GM12878 (cell line): Measurements from ENCODE around the gene MOB2. TPM values are rescaled to one million over a fixed set of nuclear protein-coding genes. Genes with fewer than 3 reads are reported as not detected.

Experiments used
- ATAC-seq: fragments of 200-7000 bp; cut with Tn5 transposase; 3 replicates; pipeline ENCODE4 v1.9.1; 2020; ENCODE audit warnings: mild to moderate bottlenecking, moderate library complexity
- BruUV-seq: library from RNA; stranded (reverse); fragments of 400-500 nt; replicated peaks from 2 replicates; lab custom pipeline; 2021; lab: Mats Ljungman, UMichigan
- CTCF ChIA-PET: fragments of 300-600 bp; sonication (Branson Sonifier 250); formaldehyde crosslinking; extraction: SDS; loops from one replicate; lab custom pipeline; 2021; ENCODE audit warnings: inconsistent platforms; lab: Yijun Ruan, JAX
- POLR2A ChIA-PET: fragments of 350-600 bp; formaldehyde crosslinking; extraction: SDS; loops from one replicate; lab custom pipeline; 2021; ENCODE audit warnings: inconsistent platforms; lab: Charles Lee
- RAD21 ChIA-PET: fragments of 300-600 bp; sonication (Branson Sonifier 250); formaldehyde crosslinking; loops from one replicate; lab custom pipeline; 2023; ENCODE audit warnings: antibody characterized with exemption; ENCODE audit not compliant: unreplicated experiment; lab: Charles Lee
- SMC1A ChIA-PET: fragments of 300-600 bp; sonication (Branson Sonifier 250); formaldehyde crosslinking; loops from one replicate; lab custom pipeline; 2023; ENCODE audit not compliant: unreplicated experiment, uncharacterized antibody; lab: Charles Lee
- DNase-seq: peaks from one replicate; pipeline ENCODE4 v3.0.0-alpha.2; 2011; ENCODE audit warnings: low read depth, low spot score
- FAIRE-seq: peaks from 3 replicates; lab custom pipeline; 2011; peaks lifted over from hg19 to GRCh38; lab: Jason Lieb, UNC
- H2AFZ ChIP-seq: 2 replicates; pipeline ENCODE4 v1.6.0; 2011; ENCODE audit warnings: low read depth, low read length, control low read depth; ENCODE audit not compliant: control insufficient read depth
- H3K27ac ChIP-seq: 2 replicates; pipeline ENCODE4 v1.5.1; 2011; ENCODE audit warnings: control low read depth; ENCODE audit not compliant: control insufficient read depth, insufficient read depth
- H3K27me3 ChIP-seq, 2 experiments: replicated peaks in 1 of 2; 2 replicates each; pipeline versions ENCODE4 v1.6.0 to v1.6.1; 2011; ENCODE audit warnings: low read length in 1 of 2; ENCODE audit not compliant: control insufficient read depth in 2 of 2, insufficient read depth in 2 of 2
- H3K36me3 ChIP-seq, 2 experiments: 2 replicates each; pipeline ENCODE4 v1.5.1; 2011; ENCODE audit warnings: low read length in 1 of 2; ENCODE audit not compliant: control insufficient read depth in 2 of 2, insufficient read depth in 2 of 2
- H3K4me1 ChIP-seq: 2 replicates; pipeline ENCODE4 v1.6.1; 2011; ENCODE audit warnings: mild to moderate bottlenecking, low read length, moderate library complexity, mixed read lengths; ENCODE audit not compliant: control insufficient read depth, insufficient read depth
- H3K4me2 ChIP-seq: 2 replicates; pipeline ENCODE4 v1.6.0; 2011; ENCODE audit warnings: control low read depth; ENCODE audit not compliant: control insufficient read depth, insufficient read depth
- H3K4me3 ChIP-seq: fragments of 200-600 bp; sonication (generic); 2 replicates; pipeline ENCODE4 v1.5.1; 2016
- H3K79me2 ChIP-seq: 2 replicates; pipeline ENCODE4 v1.6.0; 2011; ENCODE audit warnings: low read length; ENCODE audit not compliant: control insufficient read depth, insufficient read depth
- H3K9ac ChIP-seq: 2 replicates; pipeline ENCODE4 v1.8.0; 2011; ENCODE audit warnings: low read length, control low read depth, mixed read lengths; ENCODE audit not compliant: control insufficient read depth, insufficient read depth
- H3K9me3 ChIP-seq: replicated peaks from 3 replicates; pipeline ENCODE4 v1.5.1; 2011; ENCODE audit warnings: mild to moderate bottlenecking, low read length; ENCODE audit not compliant: control insufficient read depth, insufficient read depth
- H4K20me1 ChIP-seq: 2 replicates; pipeline ENCODE4 v1.6.0; 2011; ENCODE audit not compliant: control insufficient read depth, insufficient read depth
- CBX5 ChIP-seq: sonication (generic); IDR thresholded peaks from 2 replicates; pipeline ENCODE4 v1.6.1; 2016; ENCODE audit warnings: low read depth, moderate library complexity, mild to moderate bottlenecking, inconsistent platforms
- CHD1 ChIP-seq: IDR thresholded peaks from 2 replicates; pipeline ENCODE4 v1.6.1; 2012; ENCODE audit warnings: low read depth, low read length, improper control_type of control experiment
- ESRRA ChIP-seq: IDR thresholded peaks from 2 replicates; pipeline ENCODE4 v1.6.1; 2012; ENCODE audit warnings: mild to moderate bottlenecking, low read length, improper control_type of control experiment
- FOS ChIP-seq: IDR thresholded peaks from 3 replicates; pipeline ENCODE4 v1.6.1; 2011; ENCODE audit warnings: borderline replicate concordance; ENCODE audit not compliant: insufficient read length; ENCODE audit errors: extremely low read depth
- KLF5 ChIP-seq: fragments of 450-650 bp; IDR thresholded peaks from 2 replicates; pipeline ENCODE4 v1.6.1; 2014; ENCODE audit warnings: mild to moderate bottlenecking; ENCODE audit not compliant: partially characterized antibody
- NR2C1 ChIP-seq: fragments of 450-650 bp; IDR thresholded peaks from 2 replicates; pipeline ENCODE4 v1.6.1; 2017; ENCODE audit warnings: antibody characterized with exemption, mild to moderate bottlenecking, moderate library complexity
- NR2F1 ChIP-seq: fragments of 450-650 bp; conservative IDR thresholded peaks from 2 replicates; pipeline ENCODE4 v1.6.1; 2017; ENCODE audit warnings: mild to moderate bottlenecking
- NRF1 ChIP-seq: conservative IDR thresholded peaks from 2 replicates; pipeline ENCODE4 v1.6.1; 2011; ENCODE audit warnings: mild to moderate bottlenecking, low read depth, low read length, improper control_type of control experiment
- RAD51 ChIP-seq: fragments of 450-650 bp; IDR thresholded peaks from 2 replicates; pipeline ENCODE4 v1.6.1; 2016; ENCODE audit warnings: moderate library complexity, mild to moderate bottlenecking, inconsistent platforms
- RUNX3 ChIP-seq: IDR thresholded peaks from 2 replicates; pipeline ENCODE4 v1.6.1; 2012; ENCODE audit warnings: low read length, inconsistent platforms
- YBX1 ChIP-seq: fragments of 450-650 bp; IDR thresholded peaks from 2 replicates; pipeline ENCODE4 v1.6.1; 2016; ENCODE audit warnings: antibody characterized with exemption
- YY1 ChIP-seq: IDR thresholded peaks from 2 replicates; pipeline ENCODE4 v1.6.1; 2011; ENCODE audit warnings: low read depth, mild to moderate bottlenecking, low read length
- WGBS: methylation state at CpG from one replicate; pipeline ENCODE4 v1.1.6; 2016; ENCODE audit warnings: low lambda C conversion rate; ENCODE audit not compliant: insufficient replicate concordance, insufficient coverage; ENCODE audit errors: missing lambda C conversion rate; 5-methylcytosine and 5-hydroxymethylcytosine counted together
- in situ Hi-C: fragments of 300-500 bp; cut with MboI; formaldehyde crosslinking; loops from 9 replicates; pipeline ENCODE4 v1.14.3; 2018; ENCODE audit warnings: mixed read lengths
- intact Hi-C: fragments of 100-400 bp; cut with micrococcal nuclease; formaldehyde crosslinking; loops from one replicate; pipeline ENCODE4 v1.14.2; 2022; ENCODE audit not compliant: unreplicated experiment
- polyA plus RNA-seq, 11 experiments: library from polyadenylated mRNA; depleted of rRNA in 4 of 11; unstranded in 6 of 11; stranded (reverse) in 5 of 11; fragments of >200 nt; fragmentation: Nextera tagmentation in 4 of 11; fragmentation: Illumina TruSeq in 1 of 11; extraction: Ambion mirVana in 4 of 11; extraction: Trizol in 1 of 11; gene quantifications; 1 replicate in 1 of 11; 2 replicates in 10 of 11; pipeline versions ENCODE4 v1.2.1 to v1.2.3, GENCODE V29; 2011 to 2016; ENCODE audit warnings: inconsistent platforms in 2 of 11, missing spikeins in 2 of 11, low read depth in 1 of 11
- total RNA-seq, 4 experiments: library from RNA; depleted of rRNA in 3 of 4; stranded (reverse); fragments of >200 nt in 3 of 4; fragmentation: Illumina TruSeq in 1 of 4; extraction: Trizol in 1 of 4; gene quantifications; 2 replicates each; pipeline versions ENCODE4 v1.2.1 to v1.2.3, GENCODE V29; 2013 to 2021
- TF ChIP-seq, protein P1 (sequence below): IDR thresholded peaks from 2 replicates; pipeline ENCODE4 v1.6.1; 2011; ENCODE audit warnings: borderline replicate concordance, low read depth, mild to moderate bottlenecking, moderate library complexity, mixed read lengths, low read length; ENCODE audit not compliant: insufficient read depth; ENCODE audit errors: extremely low read length
- TF ChIP-seq, protein P2 (sequence below): fragments of 450-650 bp; IDR thresholded peaks from 2 replicates; pipeline ENCODE4 v1.6.1; 2017; ENCODE audit warnings: borderline replicate concordance

MOB2 gene
- total and polyA plus RNA-seq, 10 of the 15 experiments (the other 5 are each of a cell fraction or from before 2014, with no cell fraction given) = 0.10 to 34.6 (median 15.5) TPM

DNA sequence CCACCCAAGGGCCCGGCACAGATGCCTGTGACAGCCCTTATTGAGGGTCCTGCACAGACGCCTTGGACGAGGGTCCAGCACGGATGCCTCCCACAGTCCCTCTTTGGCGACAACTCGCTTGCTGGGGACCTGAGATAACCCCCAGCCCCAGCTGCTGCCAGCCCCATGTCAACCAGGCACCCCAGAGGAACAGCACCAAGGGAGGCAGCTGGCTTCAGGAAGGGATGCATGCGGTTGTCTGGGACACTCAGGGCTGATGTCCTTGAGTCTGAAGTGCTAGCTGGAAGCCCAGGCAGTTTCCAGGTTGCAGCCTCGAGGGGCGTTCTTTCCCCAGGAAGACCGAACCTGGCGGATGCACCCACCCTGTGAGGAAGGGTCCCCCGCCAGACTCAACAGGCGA lies 33.8 kb downstream of the MOB2 start (continued):
- no peak for TF ChIP-seq YY1

DNA sequence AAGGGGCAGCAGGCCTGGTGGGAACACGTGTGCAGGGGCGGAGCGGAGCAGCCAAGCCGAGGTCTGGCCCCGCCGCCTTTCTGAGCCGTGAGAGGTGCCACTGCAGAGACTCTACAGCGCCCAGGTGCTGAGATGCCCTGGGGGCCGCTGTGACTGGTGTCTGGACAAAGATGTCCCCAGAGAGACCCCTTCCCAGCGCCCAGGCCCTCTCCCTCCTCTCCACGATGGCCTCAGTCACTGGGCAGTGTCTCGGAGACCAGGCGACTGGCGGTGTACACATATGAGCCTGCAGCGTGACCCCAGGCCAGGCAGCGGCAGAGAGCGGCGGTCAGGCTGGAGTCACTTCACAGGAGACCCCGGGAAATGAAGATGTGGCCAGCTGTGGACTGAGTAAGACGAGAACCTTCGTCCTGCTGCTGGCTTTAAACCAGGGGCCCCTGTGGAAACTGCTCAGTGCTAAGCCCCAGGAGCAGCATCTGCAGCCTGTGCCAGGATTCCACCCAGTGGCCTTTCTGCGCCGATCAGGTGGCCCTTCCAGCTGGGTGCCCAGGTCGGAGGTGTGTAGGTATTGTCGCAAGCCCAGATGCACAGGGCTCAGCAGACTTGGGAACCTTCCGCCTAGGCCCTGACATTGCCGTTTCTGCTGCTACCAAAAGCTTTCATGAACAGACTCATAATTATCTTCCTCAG lies 34.7 kb downstream of the MOB2 start:
- Histone ChIP-seq H3K79me2 (no peaks in the 10 kb centered on the region), H3K9me3 (no peaks in the 10 kb centered on the region), H3K36me3 (no peaks in the 10 kb centered on the region), H3K27ac (no peak overlapping the region), H3K4me3 (no peak overlapping the region), H3K4me2 (no peak overlapping the region), H3K9ac (no peak overlapping the region), H3K27me3 (no peaks in the 10 kb centered on the region), H4K20me1 (no peaks in the 10 kb centered on the region), H2AFZ (no peak overlapping the region), H3K4me1 (no peaks in the 10 kb centered on the region)
- TF ChIP-seq YBX1 = no peak
- TF ChIP-seq CHD1 = no peak
- TF ChIP-seq NR2F1 = no peak
- no peak for TF ChIP-seq FOS
- no peak for TF ChIP-seq CBX5
- TF ChIP-seq NRF1 = no peak
- TF ChIP-seq, protein P1, sequence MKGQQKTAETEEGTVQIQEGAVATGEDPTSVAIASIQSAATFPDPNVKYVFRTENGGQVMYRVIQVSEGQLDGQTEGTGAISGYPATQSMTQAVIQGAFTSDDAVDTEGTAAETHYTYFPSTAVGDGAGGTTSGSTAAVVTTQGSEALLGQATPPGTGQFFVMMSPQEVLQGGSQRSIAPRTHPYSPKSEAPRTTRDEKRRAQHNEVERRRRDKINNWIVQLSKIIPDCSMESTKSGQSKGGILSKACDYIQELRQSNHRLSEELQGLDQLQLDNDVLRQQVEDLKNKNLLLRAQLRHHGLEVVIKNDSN = no peak
- no peak for TF ChIP-seq RUNX3
- no peak for TF ChIP-seq NR2C1
- TF ChIP-seq KLF5 = no peak
- no peak for TF ChIP-seq YY1
- TF ChIP-seq ESRRA = no peak
- TF ChIP-seq RAD51 = no peak
- TF ChIP-seq, protein P2, sequence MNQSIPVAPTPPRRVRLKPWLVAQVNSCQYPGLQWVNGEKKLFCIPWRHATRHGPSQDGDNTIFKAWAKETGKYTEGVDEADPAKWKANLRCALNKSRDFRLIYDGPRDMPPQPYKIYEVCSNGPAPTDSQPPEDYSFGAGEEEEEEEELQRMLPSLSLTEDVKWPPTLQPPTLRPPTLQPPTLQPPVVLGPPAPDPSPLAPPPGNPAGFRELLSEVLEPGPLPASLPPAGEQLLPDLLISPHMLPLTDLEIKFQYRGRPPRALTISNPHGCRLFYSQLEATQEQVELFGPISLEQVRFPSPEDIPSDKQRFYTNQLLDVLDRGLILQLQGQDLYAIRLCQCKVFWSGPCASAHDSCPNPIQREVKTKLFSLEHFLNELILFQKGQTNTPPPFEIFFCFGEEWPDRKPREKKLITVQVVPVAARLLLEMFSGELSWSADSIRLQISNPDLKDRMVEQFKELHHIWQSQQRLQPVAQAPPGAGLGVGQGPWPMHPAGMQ = no peak
- no TSS peak for BruUV-seq
- FAIRE-seq = no peak
- ChIA-PET CTCF (interaction anchor here (3.1 kb wide), 1 partner anchor 123 kb away, joined by 20 read pairs; no protein-coding TSS in a partner anchor), POLR2A (no interaction called here), RAD21 (interaction anchor here (1.4 kb wide), 1 partner anchor 123 kb away, joined by 3 read pairs; no protein-coding TSS in a partner anchor), SMC1A (no interaction called here)
- no peak for ATAC-seq
- WGBS = 53% methylated on average over 23 of the region's 27 CpGs
- no peak for DNase-seq
- in situ Hi-C loops (no loop called here), intact Hi-C loops (loop anchor here (2.0 kb wide), 2 partner anchors 63 to 123 kb away; no protein-coding TSS in a partner anchor)
